A673 (cell line): Measurements from ENCODE around the gene PROKR2. TPM values are rescaled to one million over a fixed set of nuclear protein-coding genes. Genes with fewer than 3 reads are reported as not detected.

Experiments
- Bru-seq: library from RNA; stranded (reverse); fragments of 400-500 nt; gene quantifications from one replicate; lab custom pipeline; 2021; lab: Mats Ljungman, UMichigan
- BruChase-seq, 2 experiments: library from RNA; stranded (reverse); fragments of 400-500 nt; gene quantifications; one replicate each; lab custom pipeline; 2021; lab: Mats Ljungman, UMichigan
- BruUV-seq: library from RNA; stranded (reverse); fragments of 400-500 nt; replicated peaks from 2 replicates; lab custom pipeline; 2021; lab: Mats Ljungman, UMichigan
- CTCF ChIA-PET: fragments of 300-600 bp; sonication (Branson Sonifier 250); formaldehyde crosslinking; loops from one replicate; lab custom pipeline; 2022; ENCODE audit warnings: antibody characterized with exemption; lab: Charles Lee
- POLR2A ChIA-PET: fragments of 300-600 bp; sonication (Branson Sonifier 250); formaldehyde crosslinking; loops from one replicate; lab custom pipeline; 2022; ENCODE audit warnings: antibody characterized with exemption; ENCODE audit not compliant: low non-redundant PET; lab: Charles Lee
- DNase-seq: peaks from one replicate; pipeline ENCODE4 v3.0.0-alpha.2; 2015; ENCODE audit warnings: low spot score
- H3K27ac ChIP-seq: fragments of 200-600 bp; sonication (generic); 2 replicates; pipeline ENCODE4 v1.5.1; 2016; ENCODE audit warnings: mixed run types, low read depth, mild to moderate bottlenecking, mixed read lengths, antibody characterized with exemption, low read length; ENCODE audit not compliant: poor library complexity, severe bottlenecking
- H3K27me3 ChIP-seq: fragments of 200-600 bp; sonication (generic); replicated peaks from 2 replicates; pipeline ENCODE4 v1.6.1; 2017; ENCODE audit warnings: mixed run types, low read depth, mild to moderate bottlenecking, mixed read lengths, antibody characterized with exemption, low read length; ENCODE audit not compliant: insufficient read depth, poor library complexity
- H3K36me3 ChIP-seq: fragments of 200-600 bp; sonication (generic); 2 replicates; pipeline ENCODE4 v1.6.1; 2016; ENCODE audit warnings: mixed run types, mild to moderate bottlenecking, mixed read lengths, antibody characterized with exemption, low read length; ENCODE audit not compliant: insufficient read depth, poor library complexity, severe bottlenecking
- H3K4me1 ChIP-seq: fragments of 200-600 bp; sonication (generic); 2 replicates; pipeline ENCODE4 v1.6.1; 2017; ENCODE audit warnings: mixed run types, mild to moderate bottlenecking, mixed read lengths, antibody characterized with exemption, low read length; ENCODE audit not compliant: insufficient read depth, poor library complexity, severe bottlenecking
- H3K4me3 ChIP-seq: fragments of 200-600 bp; sonication (generic); 2 replicates; pipeline ENCODE4 v1.5.1; 2016; ENCODE audit warnings: low read depth, mixed run types, mild to moderate bottlenecking, mixed read lengths, low read length; ENCODE audit not compliant: poor library complexity, severe bottlenecking
- H3K9me3 ChIP-seq: fragments of 200-600 bp; sonication (generic); 2 replicates; pipeline ENCODE4 v1.6.1; 2016; ENCODE audit warnings: mixed run types, low read depth, mild to moderate bottlenecking, mixed read lengths, antibody characterized with exemption, low read length; ENCODE audit not compliant: poor library complexity, severe bottlenecking
- CTCF ChIP-seq: fragments of 300-800, 200-600 bp; sonication (generic); conservative IDR thresholded peaks from 2 replicates; pipeline ENCODE4 v1.5.1; 2017; ENCODE audit warnings: low read depth, mild to moderate bottlenecking, antibody characterized with exemption, low read length, moderate library complexity, mixed read lengths
- EZH2 ChIP-seq: fragments of 200-600 bp; sonication (generic); IDR thresholded peaks from 2 replicates; pipeline ENCODE4 v1.6.1; 2017; ENCODE audit warnings: borderline replicate concordance, low read depth, mild to moderate bottlenecking, mixed read lengths, antibody characterized with exemption, low read length; ENCODE audit not compliant: poor library complexity, severe bottlenecking
- intact Hi-C: fragments of 100-400 bp; cut with micrococcal nuclease; formaldehyde crosslinking; loops from one replicate; pipeline ENCODE4 v1.10.0; 2022; ENCODE audit not compliant: unreplicated experiment
- long read RNA-seq: library from polyadenylated mRNA; stranded (forward); transcript quantifications from one replicate; pipeline ENCODE4 v2.0.0, GENCODE V29; 2022
- total RNA-seq: library from RNA; stranded (reverse); gene quantifications from 2 replicates; pipeline ENCODE4 v1.2.3, GENCODE V29; 2021

Gene PROKR2
- not detected in 2 replicates for total RNA-seq
- Bru-seq, nascent RNA: not detected
- not detected for BruChase-seq, experiment 1, labeled RNA remaining after a 2-hour chase
- BruChase-seq, experiment 2, labeled RNA remaining after a 6-hour chase: not detected
- long read RNA-seq: 0 reads

- peak within 1 kb of the TSS; percentile 5 for H3K4me3 ChIP-seq
- intact Hi-C loops: no loop called here
- TF ChIP-seq CTCF (no peak; the same call in 1 of the 2 replicates), EZH2 (peak; percentile 83)
Measured at GRCh38 chr20:5316188-5317158, at the start of gene PROKR2. Gene PROKR2, minus strand, starts transcription at chr20:5316954. Its CDS starts 2,585 bp downstream, at chr20:5314369.

GRCh38 chr20:5364997-5365597 lies 48.3 kb upstream of the PROKR2 start:
- Histone ChIP-seq H3K4me3 (no peak overlapping the region), H3K9me3 (no peaks in the 10 kb centered on the region), H3K27me3 (no peaks in the 10 kb centered on the region), H3K27ac (no peak overlapping the region), H3K36me3 (no peaks in the 10 kb centered on the region), H3K4me1 (no peaks in the 10 kb centered on the region)
- ChIA-PET POLR2A (no interaction called here), CTCF (no interaction called here)
- no TSS peak for BruUV-seq
- TF ChIP-seq EZH2 (no peak), CTCF (no peak)
- DNase-seq: peak; percentile 77
- intact Hi-C loops: no loop called here

More at GRCh38 chr20:5316188-5317158, at the start of gene PROKR2:
- ChIA-PET POLR2A (no interaction called here), CTCF (no interaction called here)
- BruUV-seq: no TSS peak
- peak; percentile 29 for DNase-seq
- H3K27ac ChIP-seq: no peak within 1 kb of the TSS
- H3K9me3 ChIP-seq: no peaks in the 10 kb centered on the region
- H3K4me1 ChIP-seq: no peaks in the 10 kb centered on the region
- H3K27me3 ChIP-seq: peaks cover 92% of the 10 kb centered on the region
- H3K36me3 ChIP-seq: no peaks in the 10 kb centered on the region

GRCh38 chr20:5364136-5364821 lies 47.5 kb upstream of the PROKR2 start:
- ChIA-PET POLR2A (no interaction called here), CTCF (interaction anchor here (0.6 to 1.0 kb wide), 2 partner anchors 39 to 159 kb away, joined by 3 to 4 read pairs; no protein-coding TSS in a partner anchor)
- no peak overlapping the region for H3K4me3 ChIP-seq
- no TSS peak for BruUV-seq
- DNase-seq: no peak
- no peaks in the 10 kb centered on the region for H3K9me3 ChIP-seq
- no peak overlapping the region for H3K27ac ChIP-seq
- no peak for TF ChIP-seq CTCF
- no peak for TF ChIP-seq EZH2
- intact Hi-C loops: no loop called here
- no peaks in the 10 kb centered on the region for H3K27me3 ChIP-seq
- H3K4me1 ChIP-seq: no peaks in the 10 kb centered on the region
- no peaks in the 10 kb centered on the region for H3K36me3 ChIP-seq
